ENCODE data around the gene KRTAP10-12.
"Not testable (repeated sequence)": the region's sequence is repeated elsewhere in the genome, so short reads cannot be mapped to it uniquely, and the experiment has no call there.

Gene KRTAP10-12

DNA sequence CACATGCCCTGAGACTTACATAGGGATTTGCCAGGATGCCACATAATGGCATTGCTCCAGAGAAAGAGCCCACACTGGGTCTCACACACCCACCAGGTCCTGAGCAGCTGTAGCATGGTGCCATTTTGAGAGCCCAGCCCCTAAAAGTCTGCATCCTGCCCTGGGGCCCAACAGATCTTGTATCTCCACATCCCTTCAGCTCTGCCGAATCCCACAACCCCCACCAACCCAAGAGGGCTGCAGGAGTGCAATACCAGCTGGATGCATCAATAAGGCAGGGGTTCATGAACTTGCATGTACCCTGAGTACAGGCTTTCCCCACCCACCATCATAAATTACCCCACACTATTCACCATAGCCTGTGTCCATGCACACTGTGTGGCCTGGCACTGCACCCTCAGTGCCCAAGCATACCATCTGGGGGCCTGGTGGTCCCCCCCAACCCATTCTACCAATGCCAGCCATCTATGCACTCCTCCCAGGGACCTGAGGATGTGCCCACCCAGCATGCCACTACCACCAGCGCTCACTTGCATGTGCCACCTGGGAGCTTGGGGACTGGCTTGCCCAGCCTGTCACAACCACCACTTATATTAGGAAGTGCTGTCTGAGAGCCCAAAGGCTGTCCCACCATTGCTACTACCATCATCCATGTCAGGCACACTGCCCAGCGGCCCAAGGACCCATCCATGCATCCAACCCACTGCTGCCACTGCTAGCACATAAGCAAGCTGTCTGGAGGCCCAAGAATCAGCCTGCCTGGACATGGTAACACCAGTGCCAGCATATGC is 26.1 kb upstream of the KRTAP10-12 start:
- no peak for DNase-seq (ENCODE audit: low read depth in 2 of 2)

DNA sequence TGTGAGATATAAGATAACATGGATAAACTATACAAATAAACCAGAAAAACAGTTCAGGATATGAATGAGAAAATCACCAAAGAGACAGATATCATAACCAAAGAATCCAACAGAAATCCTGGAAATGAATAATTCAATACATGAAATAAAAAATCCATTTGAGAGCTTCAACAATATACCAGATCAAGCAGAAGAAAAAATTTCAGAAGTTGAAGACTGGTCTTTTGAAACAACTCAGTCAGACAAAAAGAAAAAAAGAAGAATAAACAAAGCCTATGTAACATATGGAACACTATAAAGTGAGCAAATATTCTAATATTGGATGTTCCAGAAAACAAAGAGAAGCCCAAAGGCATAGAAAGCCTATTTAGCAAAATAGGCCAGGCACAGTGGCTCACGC is 25.1 kb upstream of the KRTAP10-12 start:
- no peak for DNase-seq (ENCODE audit: low read depth in 2 of 2)

DNA sequence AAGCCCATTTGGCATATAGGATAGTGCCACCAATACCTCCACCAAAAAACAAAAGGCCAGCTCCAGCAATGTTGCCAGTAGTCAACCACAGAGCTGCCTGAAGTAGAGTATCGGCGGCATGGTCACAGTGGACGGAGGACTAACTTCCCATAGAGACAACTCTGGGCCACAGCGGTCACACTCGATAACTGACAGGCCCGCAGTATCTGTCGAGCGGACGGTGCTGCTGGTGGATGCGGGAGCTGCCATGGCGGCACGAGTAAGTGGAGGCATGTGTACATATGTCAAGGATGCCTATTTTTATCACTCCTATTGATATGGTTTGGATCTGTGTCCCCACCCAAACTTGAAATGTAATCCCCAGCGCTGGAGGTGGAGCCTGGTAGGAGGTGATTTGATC is 19.1 kb upstream of the KRTAP10-12 start:
- DNase-seq (ENCODE audit: low read depth in 2 of 2) = no peak

DNA sequence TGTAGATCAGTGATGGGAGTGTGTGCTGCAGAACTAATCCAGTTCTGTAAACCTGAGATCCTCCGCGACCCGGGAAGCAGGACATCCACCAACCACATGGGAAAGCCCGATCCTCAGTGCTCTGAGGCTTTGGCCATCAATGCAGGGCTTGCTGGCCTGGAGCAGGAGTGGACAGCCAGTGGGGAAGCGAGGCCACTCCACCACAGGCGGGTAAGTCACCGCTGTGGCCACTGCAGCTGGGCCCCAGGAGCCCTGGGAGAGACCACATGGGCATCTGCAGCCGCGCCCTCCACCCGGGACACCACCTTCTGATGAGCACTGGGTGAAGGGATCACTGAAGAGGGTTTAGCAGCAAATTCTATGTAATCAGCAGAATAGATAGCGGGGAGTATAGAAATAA is 15.8 kb upstream of the KRTAP10-12 start:
- DNase-seq (ENCODE audit: low read depth in 2 of 2) = no peak

DNA sequence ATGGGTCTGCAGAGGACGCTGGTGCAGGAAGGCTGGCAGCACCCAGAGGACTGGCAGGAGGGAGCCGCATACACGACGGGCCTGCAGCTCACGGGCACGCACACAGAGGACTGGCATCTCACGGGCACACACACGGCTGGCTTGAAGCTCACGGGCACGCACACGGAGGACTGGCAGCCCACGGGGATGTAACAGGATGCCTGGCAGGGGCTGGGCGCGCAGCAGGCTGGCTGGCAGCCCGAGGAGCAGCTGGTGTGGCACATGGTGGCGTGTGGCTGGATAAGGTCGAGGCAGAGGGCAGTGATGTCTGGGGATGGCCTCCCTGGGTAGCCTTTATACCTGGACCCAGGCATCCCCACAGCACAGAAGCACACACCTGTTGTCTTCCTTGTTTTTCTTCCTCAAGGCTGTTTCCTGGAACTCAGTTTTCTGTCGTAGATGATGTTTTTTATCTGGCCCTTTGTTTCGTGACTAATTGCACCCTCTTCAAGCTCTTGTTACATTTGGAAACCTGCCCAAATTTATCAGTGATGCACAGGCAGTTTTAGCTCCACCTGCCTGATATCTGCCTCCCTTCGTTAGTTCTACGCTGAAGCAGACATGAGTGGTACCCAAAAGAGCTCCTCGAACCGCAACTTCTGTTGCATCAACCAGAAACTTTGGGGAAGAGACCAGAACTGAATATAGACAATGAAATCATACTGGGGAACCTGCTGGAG is 15.0 kb upstream of the KRTAP10-12 start, which contains the start of gene KRTAP12-1:
TSS of gene KRTAP12-1 (minus strand) at position 303 of the 719 bp plus-strand sequence. CDS start at position 263, 40 bp downstream.
- no peak for DNase-seq (ENCODE audit: low read depth in 2 of 2)

DNA sequence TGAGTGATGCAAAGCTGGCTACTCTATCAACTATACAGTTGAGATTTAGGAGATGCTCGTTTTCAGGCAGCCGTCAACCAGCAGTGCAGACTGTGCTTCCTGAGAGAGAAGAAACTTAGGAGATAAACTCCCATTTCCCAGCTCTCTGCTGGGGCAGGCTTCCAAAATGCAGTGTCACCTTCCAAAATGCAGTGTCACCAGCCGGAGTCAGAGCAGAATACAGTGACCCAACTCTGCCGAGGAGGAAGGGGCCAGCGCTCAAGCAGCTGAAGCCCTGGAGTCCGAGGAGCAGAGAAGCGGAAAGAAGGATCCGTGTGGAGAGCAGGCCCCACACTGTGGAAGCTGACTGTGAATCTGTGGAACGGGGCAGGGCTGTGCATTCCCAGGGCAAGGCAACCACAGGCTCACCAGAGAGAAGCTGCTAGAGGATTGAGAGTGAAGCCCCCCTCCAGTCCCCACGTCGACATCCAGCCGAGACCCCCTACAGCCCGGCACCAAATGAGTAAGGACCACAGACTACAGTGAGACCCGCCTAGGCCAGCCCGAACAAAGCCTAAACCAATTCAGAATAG is 14.3 kb upstream of the KRTAP10-12 start:
- no peak for DNase-seq (ENCODE audit: low read depth in 2 of 2)

DNA sequence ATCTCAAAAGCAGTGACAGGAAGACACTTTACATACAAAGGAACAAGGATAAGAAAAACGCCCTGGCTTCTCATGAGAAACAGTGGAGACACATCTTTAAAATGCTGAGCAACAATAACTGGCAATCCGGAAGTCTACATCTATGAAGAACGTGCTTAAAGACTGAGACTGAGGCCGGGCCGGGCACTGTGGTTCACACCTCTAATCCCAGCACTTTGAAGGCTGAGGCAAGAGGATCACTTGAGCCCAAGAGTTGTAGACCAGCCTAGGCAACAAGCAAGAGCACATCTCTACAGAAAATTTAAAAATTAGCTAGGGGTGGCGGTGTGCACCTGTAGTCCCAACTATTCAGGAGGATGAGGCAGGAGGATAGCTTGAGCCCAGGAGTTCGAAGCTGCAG is 12.9 kb upstream of the KRTAP10-12 start:
- DNase-seq (ENCODE audit: low read depth in 2 of 2) = no peak

DNA sequence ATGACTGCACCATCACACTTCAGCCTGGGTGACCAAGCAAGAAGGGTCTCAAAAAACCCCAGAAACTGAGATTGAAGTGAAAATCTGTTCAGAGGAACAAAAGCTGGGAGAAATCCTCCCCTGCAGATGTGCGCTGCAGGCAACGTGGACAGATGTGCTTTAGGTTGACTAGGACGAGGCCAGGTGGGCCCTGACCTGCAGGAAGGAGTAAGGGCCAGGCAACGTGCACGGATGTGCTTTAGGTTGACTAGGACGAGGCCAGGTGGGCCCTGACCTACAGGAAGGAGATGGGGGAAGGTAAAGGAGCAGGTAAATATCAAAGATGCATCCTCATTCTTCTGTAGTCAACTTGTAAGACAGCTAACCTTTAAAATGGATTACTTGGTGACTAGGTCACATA is 12.5 kb upstream of the KRTAP10-12 start:
- DNase-seq (ENCODE audit: low read depth in 2 of 2) = no peak

DNA sequence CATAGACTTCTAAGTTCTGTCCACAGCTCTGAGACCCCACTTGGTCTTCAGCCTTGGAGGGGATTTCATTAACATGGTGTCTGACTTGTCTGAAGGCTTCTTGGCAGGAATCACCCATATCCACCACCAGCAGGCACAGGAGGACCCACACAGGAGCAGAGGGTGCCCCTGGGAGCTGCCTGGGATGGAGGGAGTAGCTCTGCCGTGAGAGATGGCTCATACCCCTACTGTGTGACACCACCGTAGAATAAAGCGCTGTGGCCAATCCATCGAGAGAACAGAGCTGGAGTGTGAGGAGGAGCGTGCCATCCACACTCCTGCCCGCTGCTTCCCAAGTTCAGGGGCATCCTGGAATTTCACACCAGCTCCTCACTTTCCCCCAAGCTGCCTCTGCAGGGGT is 11.9 kb upstream of the KRTAP10-12 start:
- not testable (repeated sequence) for DNase-seq (ENCODE audit: low read depth in 2 of 2)

DNA sequence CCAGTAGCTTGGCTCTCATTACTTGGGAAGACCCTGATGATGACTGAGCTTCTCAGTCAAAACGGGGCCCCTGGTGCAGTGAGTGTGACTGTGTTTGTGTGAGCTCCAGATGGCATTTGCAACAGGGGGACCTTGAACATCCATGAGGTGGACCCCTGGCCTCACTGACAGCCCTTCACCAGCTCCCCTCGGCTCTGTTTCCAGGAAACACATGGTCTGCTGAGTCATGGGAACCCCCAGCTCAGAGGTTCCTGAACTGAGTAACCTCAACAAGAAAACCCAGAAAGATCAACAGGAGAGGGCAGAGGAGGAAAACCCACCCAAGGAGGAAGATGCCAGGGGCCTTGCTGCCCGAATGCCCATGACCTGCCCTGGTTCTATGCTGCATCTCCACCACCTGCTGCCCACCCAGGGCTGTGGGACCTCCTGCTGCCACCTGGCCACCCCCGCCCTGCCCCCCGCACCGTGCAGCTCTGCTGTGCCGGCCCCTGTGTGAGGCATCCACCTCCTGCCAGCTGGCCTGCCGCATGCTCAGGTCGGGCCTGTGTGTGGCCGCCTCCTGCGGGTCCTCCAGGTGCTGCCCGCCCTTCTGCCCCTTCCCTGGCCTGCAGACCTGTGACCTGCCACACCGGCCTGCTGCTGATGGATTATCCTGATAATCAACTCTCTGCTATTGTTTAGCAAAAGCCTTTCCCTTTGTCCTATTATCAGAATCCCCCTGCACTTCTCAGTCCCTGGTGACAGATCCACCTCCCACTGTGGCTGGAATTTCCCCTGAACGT is 10.8 kb upstream of the KRTAP10-12 start:
- no peak for DNase-seq (ENCODE audit: low read depth in 2 of 2)

DNA sequence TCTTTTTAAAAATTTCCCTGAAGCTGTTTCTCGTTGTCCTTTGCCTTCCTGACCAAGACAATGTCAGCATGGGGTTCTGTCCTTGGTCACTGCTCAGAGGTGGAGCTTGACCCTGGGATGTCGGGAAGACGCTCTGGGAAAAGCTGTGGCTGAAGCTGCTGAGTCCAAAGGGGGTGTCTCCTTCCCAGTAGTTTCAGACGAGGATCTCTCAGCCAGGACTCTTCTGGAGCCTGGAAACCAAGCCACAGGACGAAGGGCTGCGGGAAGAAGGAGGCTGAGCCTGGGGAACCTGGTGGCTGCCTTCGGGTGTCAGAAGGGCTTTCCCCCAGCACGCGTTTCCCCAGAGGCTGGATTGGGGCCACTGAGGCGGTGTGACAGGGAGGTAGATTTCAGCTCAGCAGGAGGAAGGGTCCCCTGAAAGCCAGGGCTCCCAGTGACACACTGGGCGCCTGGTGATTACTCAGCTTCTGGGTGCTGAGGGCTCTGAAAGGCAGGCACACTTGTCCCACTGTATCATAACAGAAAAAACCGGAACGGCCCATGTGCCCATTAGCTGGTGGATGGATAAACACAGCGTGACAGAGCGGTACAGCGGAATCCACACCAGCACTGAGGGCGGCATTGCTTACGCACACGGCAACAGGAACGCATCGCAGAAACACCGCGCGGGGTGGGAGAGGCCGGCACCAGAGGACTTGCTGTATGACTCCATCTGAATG is 10.0 kb upstream of the KRTAP10-12 start:
- no peak for DNase-seq (ENCODE audit: low read depth in 2 of 2)

DNA sequence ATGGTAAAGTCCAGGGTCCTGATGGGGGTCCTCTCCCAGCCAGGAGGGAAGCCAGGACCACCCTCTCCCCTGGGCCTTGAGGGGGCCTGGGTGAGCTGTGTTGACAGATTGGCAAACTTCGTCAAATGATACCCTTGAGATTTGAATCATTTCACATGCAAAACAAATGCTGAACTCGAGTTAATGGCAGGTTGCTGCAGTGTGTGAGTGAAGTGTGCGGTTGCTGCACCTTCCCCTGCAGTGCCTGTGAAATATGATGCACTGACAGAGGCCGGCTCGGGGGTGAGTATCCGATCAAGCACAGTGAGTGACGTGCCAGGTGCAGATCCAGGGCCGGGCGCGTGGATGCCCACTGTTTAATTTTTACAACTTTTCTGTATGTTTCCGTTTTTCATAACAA is 9.3 kb upstream of the KRTAP10-12 start:
- DNase-seq (ENCODE audit: low read depth in 2 of 2) = no peak

DNA sequence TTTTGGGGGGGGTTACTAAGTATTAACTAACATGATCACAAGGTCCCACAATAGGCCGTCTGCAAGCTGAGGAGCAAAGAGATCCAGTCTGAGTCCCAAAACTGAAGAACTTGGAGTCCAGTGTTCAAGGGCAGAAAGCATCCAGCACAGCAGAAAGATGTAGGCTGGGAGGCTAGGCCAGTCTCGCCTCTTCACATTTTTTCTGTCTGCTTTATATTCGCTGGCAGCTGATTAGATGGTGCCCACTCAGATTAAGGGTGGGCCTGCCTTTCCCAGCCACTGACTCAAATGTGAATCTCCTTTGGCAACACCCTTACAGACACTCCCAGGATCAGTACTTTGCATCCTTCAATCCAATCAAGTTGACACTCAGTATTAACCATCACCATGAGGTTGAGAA is 7.2 kb upstream of the KRTAP10-12 start:
- not testable (repeated sequence) for DNase-seq (ENCODE audit: low read depth in 2 of 2)

DNA sequence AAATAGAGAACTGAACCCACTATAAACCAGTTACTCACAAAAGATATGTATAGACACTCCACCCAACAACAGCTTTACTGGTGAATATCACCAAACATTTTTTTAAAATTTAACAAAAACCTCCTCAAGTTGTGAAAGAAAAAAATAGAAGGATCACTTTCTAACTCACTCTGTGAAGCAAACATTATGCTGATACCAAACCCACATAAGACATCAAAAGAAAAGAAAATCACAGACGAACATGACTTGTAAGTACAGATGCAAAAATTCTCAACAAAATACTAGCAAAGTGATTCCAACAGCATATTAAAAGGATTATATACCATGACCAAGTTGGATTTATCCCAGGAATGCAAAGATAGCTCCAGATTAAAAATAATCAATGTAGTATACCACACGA is 5.3 kb upstream of the KRTAP10-12 start:
- DNase-seq (ENCODE audit: low read depth in 2 of 2) = no peak

DNA sequence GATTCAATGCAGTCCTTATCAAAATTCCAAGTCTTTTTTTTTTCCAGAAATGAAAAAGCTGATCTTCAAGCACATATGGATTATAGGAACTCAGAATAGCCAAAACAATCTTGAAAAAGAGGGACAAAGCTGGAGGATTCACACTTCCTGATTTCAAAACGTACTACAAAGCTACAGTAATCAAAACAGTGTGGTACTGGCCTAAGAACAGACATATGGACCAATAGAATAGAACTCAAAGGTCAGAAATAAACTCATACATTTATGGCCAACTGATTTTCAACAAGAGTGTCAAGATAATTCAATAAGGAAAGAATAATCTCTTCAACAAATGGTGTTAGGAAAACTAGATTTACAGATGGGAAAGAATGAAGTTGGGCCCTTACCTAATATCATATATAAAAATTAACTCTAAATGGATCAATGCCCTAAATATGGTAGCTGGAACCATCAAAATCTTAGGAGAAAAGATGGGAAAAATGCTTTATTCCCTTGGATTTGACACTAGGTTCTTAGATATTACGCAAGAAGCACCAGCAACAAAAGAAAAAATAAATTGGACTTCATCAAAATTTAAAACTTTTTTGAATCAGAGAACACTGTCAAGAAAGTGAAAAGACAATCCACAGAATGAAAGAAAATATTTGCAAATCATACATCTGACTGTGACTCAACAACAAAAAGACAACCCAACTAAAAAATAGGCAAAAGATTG is 4.0 kb upstream of the KRTAP10-12 start:
- DNase-seq (ENCODE audit: low read depth in 2 of 2) = no peak

DNA sequence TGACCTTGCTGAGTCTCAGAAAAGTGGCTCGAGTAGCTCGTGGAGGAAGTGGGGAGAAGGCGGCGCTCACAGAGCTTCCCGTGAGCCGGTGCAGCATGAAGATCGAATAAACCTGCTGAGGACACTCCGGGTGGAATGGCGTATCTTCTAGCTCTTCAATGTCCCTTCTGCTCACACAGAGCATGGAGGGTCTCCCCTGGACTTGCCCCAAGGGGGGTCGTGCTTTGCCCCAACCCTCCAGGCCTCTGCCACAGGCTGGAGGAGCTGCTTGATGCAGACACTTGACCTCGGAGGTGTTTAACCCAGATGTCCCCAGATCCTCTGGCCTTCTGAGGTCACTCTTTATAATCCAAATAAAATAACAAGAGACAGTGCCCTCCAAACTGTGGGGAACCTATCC is 2.2 kb upstream of the KRTAP10-12 start:
- no peak for DNase-seq (ENCODE audit: low read depth in 2 of 2)

DNA sequence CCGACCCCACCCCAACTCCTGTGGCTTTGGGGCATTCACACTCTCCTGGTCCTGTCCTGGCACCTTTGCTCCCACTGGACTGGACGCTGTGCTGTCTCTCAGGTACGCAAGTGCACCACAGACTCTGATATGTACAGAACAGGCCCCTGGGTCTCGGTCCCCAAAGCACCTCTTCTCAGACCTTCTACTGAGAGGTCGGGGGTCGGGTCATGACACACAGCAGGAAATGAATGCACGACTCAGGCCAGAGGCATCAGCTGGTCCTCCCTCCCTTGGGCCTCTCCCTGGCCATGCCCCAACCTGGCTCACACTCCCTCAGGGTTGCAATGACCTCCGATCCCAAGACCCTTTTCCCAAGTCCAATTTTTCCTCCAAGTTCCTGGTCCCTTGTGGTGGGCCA is 1.8 kb upstream of the KRTAP10-12 start:
- no peak for DNase-seq (ENCODE audit: low read depth in 2 of 2)

DNA sequence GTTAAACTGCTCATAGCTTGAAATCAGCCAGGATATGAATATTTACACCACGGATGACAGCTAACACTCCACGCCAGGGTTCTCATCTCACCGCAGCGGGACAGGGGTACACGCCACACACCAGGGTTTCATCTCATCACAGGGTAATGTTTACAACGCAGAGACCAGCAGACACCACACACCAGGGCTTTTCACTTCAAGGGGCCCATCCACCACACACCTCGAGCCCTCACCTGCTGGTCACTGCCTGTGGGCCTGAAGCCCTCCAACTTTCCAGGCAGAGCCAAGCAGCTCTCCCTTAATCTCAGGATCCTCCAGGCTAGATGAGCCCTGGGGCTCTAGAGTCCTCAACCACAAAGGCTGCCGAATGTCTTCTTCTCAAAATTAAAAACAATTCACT is 1.3 kb upstream of the KRTAP10-12 start:
- DNase-seq (ENCODE audit: low read depth in 2 of 2) = no peak

DNA sequence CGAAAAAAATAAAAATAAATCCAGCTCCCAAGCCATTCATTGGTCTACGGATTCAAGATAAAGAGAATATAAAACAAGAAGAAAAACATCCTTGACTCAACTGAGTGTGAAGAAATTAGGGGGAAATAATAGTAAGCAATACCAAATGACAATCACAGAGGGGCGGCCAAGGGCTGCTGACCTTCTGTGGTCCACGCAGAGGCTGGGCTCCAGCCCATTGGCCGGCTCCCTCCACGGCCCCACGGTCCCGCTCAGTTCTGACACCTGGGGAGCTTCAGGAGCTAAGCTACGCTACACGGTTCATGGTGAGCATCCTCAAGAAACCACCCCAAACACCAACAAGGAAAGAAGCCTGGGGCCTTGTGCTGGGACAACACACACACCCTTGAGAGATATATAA is 400 bp upstream of the KRTAP10-12 start:
- DNase-seq (ENCODE audit: low read depth in 2 of 2) = no peak

DNA sequence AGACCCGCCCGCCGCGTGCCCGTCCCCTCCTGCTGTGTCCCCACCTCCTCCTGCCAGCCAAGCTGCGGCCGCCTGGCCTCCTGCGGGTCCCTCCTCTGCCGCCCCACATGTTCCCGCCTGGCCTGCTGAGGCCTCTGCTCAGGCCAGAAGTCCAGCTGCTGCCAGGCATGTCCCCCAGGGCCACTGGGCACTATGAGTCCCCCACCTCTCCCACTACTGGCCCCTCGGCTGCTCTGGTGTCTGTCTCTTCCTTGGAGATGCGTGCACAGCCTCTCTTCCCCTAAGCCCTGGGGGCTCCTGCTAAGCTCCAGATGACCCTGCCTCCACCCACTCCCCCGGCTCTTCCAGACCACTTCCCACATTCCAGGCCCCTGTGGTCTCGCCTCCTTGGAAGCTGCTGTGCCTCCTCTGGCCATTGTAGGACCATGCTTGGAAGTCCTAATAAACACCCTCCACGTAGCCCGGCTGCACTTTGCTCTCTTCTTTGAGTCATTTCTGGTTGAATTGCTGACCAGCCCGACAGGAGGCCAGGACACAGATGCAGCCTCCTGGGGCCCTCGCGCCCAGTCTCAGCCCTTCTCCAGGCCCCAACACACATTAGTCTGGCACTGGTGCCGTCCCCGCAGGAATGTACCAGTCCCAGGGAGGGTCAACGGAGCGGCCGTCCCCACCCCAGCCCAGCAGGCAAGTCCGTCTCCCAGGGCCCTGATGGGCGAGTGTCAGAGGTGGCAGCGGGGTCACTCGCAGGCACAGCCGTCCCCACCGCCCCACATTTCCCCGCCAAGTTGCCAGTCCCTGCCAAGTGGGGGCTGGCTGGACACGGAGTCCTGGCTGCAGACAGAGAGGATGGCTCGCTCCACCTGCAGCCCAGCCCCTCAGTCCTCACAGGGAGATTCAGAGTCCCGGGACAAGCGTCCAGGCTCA is 1.1 kb downstream of the KRTAP10-12 start:
- DNase-seq (ENCODE audit: low read depth in 2 of 2) = no peak
